Mesenchymal stem cell (in vitro differentiated cells and primary cell): Measurements from ENCODE around the gene LY9.
A peak's percentile ranks its signal among the peaks of the same experiment; 100 is the strongest.

ENCODE experiments used
- DNase-seq: peaks from one replicate; pipeline ENCODE4 v3.0.0-alpha.2; 2013
- H2AFZ ChIP-seq: one replicate; pipeline ENCODE4 v1.6.1; 2013; ENCODE audit warnings: low read depth, mild to moderate bottlenecking, control low read depth, inconsistent platforms, low read length, moderate library complexity
- H2AK5ac ChIP-seq: 2 replicates; pipeline ENCODE4 v1.6.1; 2013; ENCODE audit warnings: low read length, moderate library complexity, mild to moderate bottlenecking, inconsistent platforms; ENCODE audit not compliant: severe bottlenecking
- H2BK120ac ChIP-seq: one replicate; pipeline ENCODE4 v1.6.1; 2013; ENCODE audit warnings: low read depth, mild to moderate bottlenecking, inconsistent platforms, low read length, moderate library complexity
- H2BK12ac ChIP-seq, 2 experiments: one replicate each; pipeline ENCODE4 v1.6.1; 2013; ENCODE audit warnings: inconsistent platforms in 2 of 2, low read length in 2 of 2, mild to moderate bottlenecking in 2 of 2, moderate library complexity in 2 of 2, control low read depth in 1 of 2
- H2BK15ac ChIP-seq: one replicate; pipeline ENCODE4 v1.6.1; 2013; ENCODE audit warnings: mild to moderate bottlenecking, low read depth, inconsistent platforms; ENCODE audit not compliant: poor library complexity, severe bottlenecking
- H2BK5ac ChIP-seq: 2 replicates; pipeline ENCODE4 v1.6.1; 2013; ENCODE audit warnings: low read depth, mild to moderate bottlenecking, low read length, control low read depth, inconsistent platforms; ENCODE audit not compliant: poor library complexity, severe bottlenecking
- H3K14ac ChIP-seq, 2 experiments: one replicate each; pipeline ENCODE4 v1.6.1; 2013; ENCODE audit warnings: inconsistent platforms in 2 of 2, low read length in 2 of 2, control low read depth in 1 of 2, mild to moderate bottlenecking in 1 of 2, moderate library complexity in 1 of 2
- H3K18ac ChIP-seq, 2 experiments: one replicate each; pipeline ENCODE4 v1.6.1; 2013; ENCODE audit warnings: inconsistent platforms in 2 of 2, low read length in 2 of 2, control low read depth in 1 of 2, low read depth in 1 of 2, mild to moderate bottlenecking in 1 of 2
- H3K23ac ChIP-seq, 2 experiments: one replicate each; pipeline ENCODE4 v1.6.1; 2013; ENCODE audit warnings: inconsistent platforms in 2 of 2, low read length in 2 of 2, mild to moderate bottlenecking in 2 of 2, moderate library complexity in 2 of 2, control low read depth in 1 of 2
- H3K27ac ChIP-seq: 2 replicates; pipeline ENCODE4 v1.5.1; 2013; ENCODE audit warnings: mild to moderate bottlenecking, moderate library complexity, low read length, control low read depth, inconsistent platforms; ENCODE audit not compliant: poor library complexity, severe bottlenecking
- H3K27me3 ChIP-seq, 2 experiments: 2 replicates each; pipeline versions ENCODE4 v1.6.1 to v1.7.0; 2013; ENCODE audit warnings: low read length in 2 of 2, mild to moderate bottlenecking in 2 of 2, moderate library complexity in 2 of 2, control low read depth in 1 of 2, inconsistent platforms in 1 of 2; ENCODE audit not compliant: control insufficient read depth in 1 of 2, insufficient read depth in 1 of 2
- H3K36me3 ChIP-seq, 2 experiments: 2 replicates each; pipeline versions ENCODE4 v1.6.1 to v1.7.0; 2013; ENCODE audit warnings: low read length in 2 of 2, control low read depth in 1 of 2, inconsistent platforms in 1 of 2, low read depth in 1 of 2, mild to moderate bottlenecking in 1 of 2; ENCODE audit not compliant: insufficient read depth in 2 of 2, control insufficient read depth in 1 of 2
- H3K4ac ChIP-seq, 2 experiments: one replicate each; pipeline ENCODE4 v1.6.1; 2013; ENCODE audit warnings: inconsistent platforms in 2 of 2, low read length in 2 of 2, mild to moderate bottlenecking in 2 of 2, moderate library complexity in 2 of 2, control low read depth in 1 of 2, low read depth in 1 of 2
- H3K4me1 ChIP-seq: 2 replicates; pipeline ENCODE4 v1.6.1; 2013; ENCODE audit warnings: low read depth, low read length, control low read depth; ENCODE audit not compliant: control insufficient read depth, insufficient read depth
- H3K4me2 ChIP-seq: 2 replicates; pipeline ENCODE4 v1.6.1; 2013; ENCODE audit warnings: low read length, mild to moderate bottlenecking, inconsistent platforms; ENCODE audit not compliant: poor library complexity, severe bottlenecking
- H3K4me3 ChIP-seq, 2 experiments: 2 replicates each; pipeline versions ENCODE4 v1.5.1 to v1.7.0; 2013; ENCODE audit warnings: low read length in 2 of 2, mild to moderate bottlenecking in 2 of 2, control low read depth in 1 of 2, low read depth in 1 of 2; ENCODE audit not compliant: insufficient read depth in 1 of 2
- H3K79me1 ChIP-seq: replicated peaks from 2 replicates; pipeline ENCODE4 v1.6.1; 2013; ENCODE audit warnings: mild to moderate bottlenecking, control low read depth, low read length, inconsistent platforms; ENCODE audit not compliant: poor library complexity, severe bottlenecking
- H3K9ac ChIP-seq: 2 replicates; pipeline ENCODE4 v1.7.0; 2013; ENCODE audit warnings: mild to moderate bottlenecking, low read length, moderate library complexity
- H3K9me3 ChIP-seq: 2 replicates; pipeline ENCODE4 v1.7.0; 2013; ENCODE audit warnings: mild to moderate bottlenecking, low read length; ENCODE audit not compliant: control insufficient read depth
- H4K8ac ChIP-seq: one replicate; pipeline ENCODE4 v1.6.1; 2013; ENCODE audit warnings: inconsistent platforms, mild to moderate bottlenecking, low read length, moderate library complexity
- H4K91ac ChIP-seq: one replicate; pipeline ENCODE4 v1.6.1; 2013; ENCODE audit warnings: mild to moderate bottlenecking, low read length, inconsistent platforms
- whole genome bisulfite sequencing: methylation state at CpG from one replicate; pipeline ENCODE4 v1.1.7; 2013; ENCODE audit warnings: mixed read lengths; 5-methylcytosine and 5-hydroxymethylcytosine counted together

Gene LY9

DNA sequence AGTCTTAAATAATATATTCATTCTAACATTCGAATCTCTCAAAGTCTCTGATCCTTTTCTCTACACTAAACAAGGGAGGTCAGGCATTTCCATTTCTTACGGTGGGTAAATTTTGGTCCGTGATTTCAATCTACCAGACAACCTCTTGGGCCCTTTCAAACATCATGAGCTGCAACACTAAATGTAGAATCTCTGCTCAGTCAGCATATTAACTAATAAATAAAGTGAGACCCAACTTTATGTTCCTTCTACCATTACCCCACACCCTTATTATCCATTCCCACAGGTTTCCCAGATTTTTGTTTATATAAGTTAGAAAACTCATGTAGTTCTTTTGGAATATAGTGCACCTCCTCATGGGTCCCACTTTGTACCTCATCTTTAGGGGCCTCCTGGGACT lies 32.0 kb upstream of the LY9 start:
- WGBS = 58% methylated on average over 3 of the region's 3 CpGs
- H2BK120ac ChIP-seq = no peak overlapping the region
- H2BK15ac ChIP-seq = no peak overlapping the region
- H2BK5ac ChIP-seq = no peak overlapping the region
- no peaks in the 10 kb centered on the region for H3K36me3 ChIP-seq
- H3K9ac ChIP-seq = no peak overlapping the region
- no peak overlapping the region for H4K8ac ChIP-seq
- no peak overlapping the region for H3K23ac ChIP-seq
- no peak overlapping the region for H2BK12ac ChIP-seq
- no peak overlapping the region for H2AFZ ChIP-seq
- H3K18ac ChIP-seq = no peak overlapping the region
- H3K27me3 ChIP-seq = no peaks in the 10 kb centered on the region
- no peak overlapping the region for H3K4ac ChIP-seq
- H3K4me3 ChIP-seq = no peak overlapping the region
- H4K91ac ChIP-seq = no peak overlapping the region
- no peaks in the 10 kb centered on the region for H3K4me1 ChIP-seq
- DNase-seq = no peak
- H3K4me2 ChIP-seq = no peak overlapping the region
- H3K9me3 ChIP-seq = no peaks in the 10 kb centered on the region
- no peaks in the 10 kb centered on the region for H3K79me1 ChIP-seq
- no peak overlapping the region for H2AK5ac ChIP-seq
- H3K27ac ChIP-seq = no peak overlapping the region
- no peak overlapping the region for H3K14ac ChIP-seq

DNA sequence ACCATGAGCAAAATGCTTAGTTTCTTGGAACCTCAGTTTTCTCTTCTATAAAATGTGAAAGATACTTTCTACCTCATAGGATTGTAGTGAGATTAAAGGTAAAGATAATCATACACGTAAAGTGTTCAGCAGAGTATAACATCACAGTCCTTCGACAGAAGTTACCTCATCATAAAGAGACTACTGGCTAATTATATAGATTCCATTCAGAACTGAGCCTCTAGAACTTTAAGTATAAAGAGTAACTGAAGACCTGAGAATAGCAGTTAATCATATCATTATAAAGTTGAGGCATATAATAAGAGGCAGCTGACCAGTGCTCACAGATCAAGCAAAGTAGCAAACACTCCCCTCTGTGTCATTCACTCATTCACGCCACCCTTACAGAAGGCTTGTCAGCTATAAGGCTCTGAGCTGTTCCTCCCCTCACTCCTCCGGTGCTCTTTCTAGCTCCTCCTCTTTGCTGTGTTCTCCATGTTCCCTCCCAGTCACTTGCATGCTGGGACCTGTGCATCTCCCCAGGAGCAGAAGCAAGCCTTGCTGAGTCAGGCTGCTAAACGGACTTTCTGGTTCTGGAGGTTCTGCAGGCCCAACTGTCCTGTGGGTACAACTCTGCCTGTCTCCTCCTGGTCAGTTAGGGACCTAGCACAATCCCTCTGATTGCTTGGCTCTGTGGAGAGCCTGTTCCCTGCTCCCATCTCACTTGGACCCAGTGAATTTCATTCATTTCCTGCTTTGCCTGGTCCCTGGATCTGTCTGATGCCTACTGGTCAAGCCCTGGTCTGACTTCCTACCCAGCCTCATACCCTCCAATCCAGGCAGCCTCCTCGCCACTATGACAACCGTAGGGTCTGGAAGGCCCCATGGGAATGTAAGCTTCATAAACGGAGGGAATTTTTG lies 28.3 kb upstream of the LY9 start:
- H4K91ac ChIP-seq = no peak overlapping the region
- H3K9me3 ChIP-seq = no peaks in the 10 kb centered on the region
- no peaks in the 10 kb centered on the region for H3K79me1 ChIP-seq
- H2AFZ ChIP-seq = no peak overlapping the region
- H2BK5ac ChIP-seq = no peak overlapping the region
- WGBS = 43% methylated on average over 5 of the region's 8 CpGs
- H3K9ac ChIP-seq = no peak overlapping the region
- H2BK12ac ChIP-seq = no peak overlapping the region
- H3K27me3 ChIP-seq = peaks cover 11 to 16% of the 10 kb centered on the region in 2 experiments
- no peak overlapping the region for H2BK120ac ChIP-seq
- H2BK15ac ChIP-seq = no peak overlapping the region
- H3K4me2 ChIP-seq = no peak overlapping the region
- no peak overlapping the region for H3K18ac ChIP-seq
- H3K4ac ChIP-seq = no peak overlapping the region
- H3K36me3 ChIP-seq = no peaks in the 10 kb centered on the region
- no peak overlapping the region for H2AK5ac ChIP-seq
- no peak overlapping the region for H3K14ac ChIP-seq
- H3K23ac ChIP-seq = no peak overlapping the region
- H3K4me1 ChIP-seq = no peaks in the 10 kb centered on the region
- no peak overlapping the region for H4K8ac ChIP-seq
- H3K4me3 ChIP-seq = no peak overlapping the region
- DNase-seq = no peak
- no peak overlapping the region for H3K27ac ChIP-seq

DNA sequence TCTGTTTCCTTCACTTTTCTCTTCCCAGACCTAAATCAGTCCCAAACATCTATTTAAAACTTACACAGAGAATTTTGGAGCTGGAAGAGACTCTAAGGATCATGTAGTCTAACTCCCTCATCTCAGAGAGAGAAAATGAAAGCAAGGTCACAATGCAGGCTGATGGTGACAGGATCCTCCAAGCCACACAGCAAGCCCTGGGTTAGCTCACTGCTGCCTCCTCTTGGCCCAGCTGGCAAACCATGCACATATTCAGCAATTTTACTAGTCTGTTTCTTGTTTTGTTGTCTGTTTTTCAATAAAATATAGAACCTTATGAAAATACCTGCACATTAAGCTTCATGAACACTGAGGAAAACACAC lies 27.7 kb upstream of the LY9 start:
- H3K9ac ChIP-seq = no peak overlapping the region

DNA sequence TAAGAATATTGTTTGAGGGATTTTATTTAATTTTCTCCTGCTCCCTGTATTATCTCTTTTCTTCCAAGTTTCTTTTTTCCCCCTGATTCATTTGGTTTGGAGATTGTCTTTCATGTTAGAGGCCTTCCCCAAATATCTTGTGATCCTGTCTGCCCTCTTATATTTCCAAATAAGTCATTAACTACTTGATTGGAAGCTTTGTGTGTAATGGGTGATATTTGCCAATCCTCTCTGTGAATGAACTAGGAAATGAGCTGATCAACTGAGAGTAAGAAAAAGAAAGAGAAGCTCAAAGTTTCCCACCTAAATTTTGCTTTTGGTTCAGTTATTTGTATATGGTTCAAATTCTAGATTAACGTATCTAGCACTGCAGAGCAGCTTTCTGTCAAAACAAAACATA lies 23.6 kb upstream of the LY9 start:
- Histone ChIP-seq H4K91ac (no peak overlapping the region), H2BK15ac (no peak overlapping the region), H2AK5ac (no peak overlapping the region), H3K27ac (no peak overlapping the region), H3K9me3 (no peaks in the 10 kb centered on the region), H3K23ac (no peak overlapping the region), H3K18ac (no peak overlapping the region), H2BK120ac (no peak overlapping the region), H3K4ac (no peak overlapping the region), H3K27me3 (peaks cover 19% of the 10 kb centered on the region in 2 experiments), H3K4me3 (no peak overlapping the region), H3K4me2 (no peak overlapping the region), H4K8ac (no peak overlapping the region), H2BK5ac (no peak overlapping the region), H3K9ac (no peak overlapping the region), H3K79me1 (no peaks in the 10 kb centered on the region), H2AFZ (no peak overlapping the region), H3K36me3 (no peaks in the 10 kb centered on the region), H3K4me1 (no peaks in the 10 kb centered on the region), H2BK12ac (no peak overlapping the region), H3K14ac (no peak overlapping the region)
- no peak for DNase-seq
- no CpG with 5 or more reads among the region's 1 CpG for WGBS

More for the DNA sequence above, 27.7 kb upstream of the LY9 start:
- Histone ChIP-seq H3K14ac (no peak overlapping the region), H3K18ac (no peak overlapping the region), H2BK12ac (no peak overlapping the region), H4K8ac (no peak overlapping the region), H3K4ac (no peak overlapping the region), H3K4me1 (no peaks in the 10 kb centered on the region), H2BK120ac (no peak overlapping the region), H3K4me2 (no peak overlapping the region), H3K27ac (no peak overlapping the region), H2BK5ac (no peak overlapping the region), H3K9me3 (no peaks in the 10 kb centered on the region), H3K79me1 (no peaks in the 10 kb centered on the region), H3K23ac (no peak overlapping the region), H3K27me3 (peaks cover 14 to 16% of the 10 kb centered on the region in 2 experiments), H2BK15ac (no peak overlapping the region), H3K36me3 (no peaks in the 10 kb centered on the region), H3K4me3 (no peak overlapping the region), H4K91ac (no peak overlapping the region), H2AK5ac (no peak overlapping the region), H2AFZ (no peak overlapping the region)
- peak; percentile 11 for DNase-seq
